ENCODE measurements around the gene ANKRD33B. TPM values are rescaled to one million over a fixed set of nuclear protein-coding genes. Genes with fewer than 3 reads are reported as not detected.

The ANKRD33B gene
- total RNA-seq, 1 experiment from 2014 or later, result 10.9 TPM

DNA sequence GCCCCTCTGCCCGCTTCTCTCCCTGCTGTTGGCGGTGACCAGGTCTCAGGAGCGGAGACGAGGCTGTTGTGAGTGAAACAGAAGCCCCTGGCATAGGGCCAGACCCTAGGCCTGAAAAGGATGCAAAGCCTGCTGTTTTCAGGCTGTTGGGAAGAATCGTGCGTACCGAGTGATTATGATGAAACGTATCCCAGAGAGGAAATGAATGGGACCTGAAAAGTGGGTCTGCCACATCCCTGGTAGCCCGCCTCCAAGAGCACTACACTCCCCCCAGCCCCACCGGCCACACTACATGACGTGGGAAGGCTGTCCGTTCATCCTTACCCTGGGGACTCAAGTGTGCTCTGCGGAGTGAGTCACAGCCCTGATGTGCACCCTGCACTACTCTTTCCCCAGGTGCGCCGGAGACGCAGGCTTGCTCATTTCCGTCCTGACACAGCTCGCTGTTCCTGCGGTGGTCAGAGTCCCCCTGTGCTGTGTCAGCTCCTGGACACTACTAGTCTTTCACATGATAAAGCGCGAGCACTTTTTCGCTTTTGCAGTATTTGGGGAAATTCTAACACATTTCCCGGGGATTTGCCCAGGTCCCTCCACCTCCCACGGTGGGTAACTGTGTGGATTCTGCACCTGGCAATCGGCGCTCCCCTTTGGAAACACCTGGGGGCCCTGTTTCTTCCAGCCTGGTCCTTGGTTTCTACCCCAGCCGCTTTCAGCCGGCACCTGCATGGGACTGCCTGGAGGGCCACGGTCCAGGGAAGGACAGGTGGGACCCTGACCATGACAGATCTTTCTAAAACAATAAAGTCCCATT lies 91.5 kb downstream of the ANKRD33B start:
- H3K9me2 ChIP-seq (ENCODE audit: insufficient read depth), result no peaks in the 10 kb centered on the region
- no peaks in the 10 kb centered on the region for H4K20me1 ChIP-seq (ENCODE audit: insufficient read depth)
- CTCF ChIA-PET, result no interaction called here
- no peaks in the 10 kb centered on the region for H3K4me1 ChIP-seq (ENCODE audit: control insufficient read depth in 1 of 2, insufficient read depth in 2 of 2, low read length in 2 of 2)
- POLR2A ChIA-PET, result no interaction called here
- no peak overlapping the region for H3K4me3 ChIP-seq (replicated peaks in 1 of 2; ENCODE audit: low read depth in 1 of 2, low read length in 2 of 2)
- H3K79me2 ChIP-seq (ENCODE audit: insufficient read depth, low read length), result no peaks in the 10 kb centered on the region
- no peak overlapping the region for H3K27ac ChIP-seq (ENCODE audit: low read depth, low read length)
- RAD21 ChIA-PET (ENCODE audit: low non-redundant PET in 1 of 2, low total read pairs in 2 of 2, uncharacterized antibody in 2 of 2, unreplicated experiment in 2 of 2), result no interaction called here
- no peak overlapping the region for H2AFZ ChIP-seq (ENCODE audit: low read depth, low read length, poor library complexity, severe bottlenecking)
- no peaks in the 10 kb centered on the region; a peak in 1 of 4 replicates for H3K36me3 ChIP-seq (ENCODE audit: control insufficient read depth in 1 of 2, insufficient read depth in 2 of 2, low read length in 2 of 2)
- ATAC-seq (no peak), DNase-seq (ENCODE audit: low read depth, low spot score) (no peak)
- no peak overlapping the region for H3K4me2 ChIP-seq (ENCODE audit: low read length)
- H3K9me3 ChIP-seq (ENCODE audit: control insufficient read depth in 1 of 2, insufficient read depth in 1 of 2, low read depth in 1 of 2, low read length in 2 of 2), result no peaks in the 10 kb centered on the region
- no peak for TF ChIP-seq CEBPB (IDR thresholded peaks at IDR 0.05; ENCODE audit: low read depth)
- TF ChIP-seq JUND (IDR thresholded peaks at IDR 0.05), result no peak
- TF ChIP-seq RAD21 (IDR thresholded peaks at IDR 0.05; ENCODE audit: low read depth), result no peak
- no peak for TF ChIP-seq YY1 (IDR thresholded peaks at IDR 0.05; ENCODE audit: extremely low read depth, insufficient replicate concordance, low read depth, low read length)
- TF ChIP-seq, protein P1, sequence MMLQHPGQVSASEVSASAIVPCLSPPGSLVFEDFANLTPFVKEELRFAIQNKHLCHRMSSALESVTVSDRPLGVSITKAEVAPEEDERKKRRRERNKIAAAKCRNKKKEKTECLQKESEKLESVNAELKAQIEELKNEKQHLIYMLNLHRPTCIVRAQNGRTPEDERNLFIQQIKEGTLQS (IDR thresholded peaks at IDR 0.05), result no peak
- TF ChIP-seq EZH2 (IDR thresholded peaks at IDR 0.05), result no peak
- TF ChIP-seq, protein P2, sequence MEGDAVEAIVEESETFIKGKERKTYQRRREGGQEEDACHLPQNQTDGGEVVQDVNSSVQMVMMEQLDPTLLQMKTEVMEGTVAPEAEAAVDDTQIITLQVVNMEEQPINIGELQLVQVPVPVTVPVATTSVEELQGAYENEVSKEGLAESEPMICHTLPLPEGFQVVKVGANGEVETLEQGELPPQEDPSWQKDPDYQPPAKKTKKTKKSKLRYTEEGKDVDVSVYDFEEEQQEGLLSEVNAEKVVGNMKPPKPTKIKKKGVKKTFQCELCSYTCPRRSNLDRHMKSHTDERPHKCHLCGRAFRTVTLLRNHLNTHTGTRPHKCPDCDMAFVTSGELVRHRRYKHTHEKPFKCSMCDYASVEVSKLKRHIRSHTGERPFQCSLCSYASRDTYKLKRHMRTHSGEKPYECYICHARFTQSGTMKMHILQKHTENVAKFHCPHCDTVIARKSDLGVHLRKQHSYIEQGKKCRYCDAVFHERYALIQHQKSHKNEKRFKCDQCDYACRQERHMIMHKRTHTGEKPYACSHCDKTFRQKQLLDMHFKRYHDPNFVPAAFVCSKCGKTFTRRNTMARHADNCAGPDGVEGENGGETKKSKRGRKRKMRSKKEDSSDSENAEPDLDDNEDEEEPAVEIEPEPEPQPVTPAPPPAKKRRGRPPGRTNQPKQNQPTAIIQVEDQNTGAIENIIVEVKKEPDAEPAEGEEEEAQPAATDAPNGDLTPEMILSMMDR (IDR thresholded peaks at IDR 0.05 in 2 of 3, conservative IDR thresholded peaks at IDR 0.05 in 1 of 3; ENCODE audit: borderline replicate concordance in 1 of 3, insufficient read depth in 1 of 3, low read depth in 2 of 3, low read length in 2 of 3), result no peak
- TF ChIP-seq, protein P3, sequence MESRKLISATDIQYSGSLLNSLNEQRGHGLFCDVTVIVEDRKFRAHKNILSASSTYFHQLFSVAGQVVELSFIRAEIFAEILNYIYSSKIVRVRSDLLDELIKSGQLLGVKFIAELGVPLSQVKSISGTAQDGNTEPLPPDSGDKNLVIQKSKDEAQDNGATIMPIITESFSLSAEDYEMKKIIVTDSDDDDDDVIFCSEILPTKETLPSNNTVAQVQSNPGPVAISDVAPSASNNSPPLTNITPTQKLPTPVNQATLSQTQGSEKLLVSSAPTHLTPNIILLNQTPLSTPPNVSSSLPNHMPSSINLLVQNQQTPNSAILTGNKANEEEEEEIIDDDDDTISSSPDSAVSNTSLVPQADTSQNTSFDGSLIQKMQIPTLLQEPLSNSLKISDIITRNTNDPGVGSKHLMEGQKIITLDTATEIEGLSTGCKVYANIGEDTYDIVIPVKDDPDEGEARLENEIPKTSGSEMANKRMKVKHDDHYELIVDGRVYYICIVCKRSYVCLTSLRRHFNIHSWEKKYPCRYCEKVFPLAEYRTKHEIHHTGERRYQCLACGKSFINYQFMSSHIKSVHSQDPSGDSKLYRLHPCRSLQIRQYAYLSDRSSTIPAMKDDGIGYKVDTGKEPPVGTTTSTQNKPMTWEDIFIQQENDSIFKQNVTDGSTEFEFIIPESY (IDR thresholded peaks at IDR 0.05; ENCODE audit: extremely low read depth, insufficient replicate concordance, low read length), result no peak
- TF ChIP-seq EZH2phosphoT487 (IDR thresholded peaks at IDR 0.05; ENCODE audit: borderline replicate concordance), result no peak
- no peak for TF ChIP-seq TCF7L2 (IDR thresholded peaks at IDR 0.05; ENCODE audit: borderline replicate concordance, extremely low read depth, insufficient read depth, insufficient read length)
- TF ChIP-seq EGR1 (IDR thresholded peaks at IDR 0.05; ENCODE audit: low read depth), result no peak
- TF ChIP-seq CBX3 (IDR thresholded peaks at IDR 0.05; ENCODE audit: low read depth), result no peak
- TF ChIP-seq ELF1 (IDR thresholded peaks at IDR 0.05; ENCODE audit: borderline replicate concordance, low read depth), result no peak
- no peak for TF ChIP-seq ZFX (IDR thresholded peaks at IDR 0.05)
- TF ChIP-seq FOSL1 (IDR thresholded peaks at IDR 0.05; ENCODE audit: low read depth), result no peak
- TF ChIP-seq, protein P4, sequence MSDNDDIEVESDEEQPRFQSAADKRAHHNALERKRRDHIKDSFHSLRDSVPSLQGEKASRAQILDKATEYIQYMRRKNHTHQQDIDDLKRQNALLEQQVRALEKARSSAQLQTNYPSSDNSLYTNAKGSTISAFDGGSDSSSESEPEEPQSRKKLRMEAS (IDR thresholded peaks at IDR 0.05), result no peak
- no peak for TF ChIP-seq ZNF274 (IDR thresholded peaks at IDR 0.05; ENCODE audit: low read depth, low read length)
- TF ChIP-seq SRF (IDR thresholded peaks at IDR 0.05; ENCODE audit: low read depth), result no peak
- intact Hi-C loops (cut with micrococcal nuclease), result no loop called here
- no peak overlapping the region for H3K9ac ChIP-seq (ENCODE audit: low read length)
- no peaks in the 10 kb centered on the region for H3K27me3 ChIP-seq (ENCODE audit: insufficient read depth, low read length)
- BruUV-seq (replicated peaks), result no TSS peak

Measured in HCT116 (cell line).